Renal cortical epithelial cell (primary cell): ENCODE results near the gene WIPI1. TPM values are rescaled to one million over a fixed set of nuclear protein-coding genes. Genes with fewer than 3 reads are reported as not detected.
A peak's percentile ranks its signal among the peaks of the same experiment; 100 is the strongest.
"Not testable (repeated sequence)": the region's sequence is repeated elsewhere in the genome, so short reads cannot be mapped to it uniquely, and the experiment has no call there.

Experiments used
- DNase-seq: peaks from one replicate; pipeline ENCODE4 v3.0.0-alpha.2; 2011; ENCODE audit warnings: low read depth
- total RNA-seq: library from RNA; depleted of rRNA; stranded (reverse); fragments of >200 nt; gene quantifications from 2 replicates; pipeline ENCODE4 v1.2.3, GENCODE V29; 2014

WIPI1 gene, protein sequence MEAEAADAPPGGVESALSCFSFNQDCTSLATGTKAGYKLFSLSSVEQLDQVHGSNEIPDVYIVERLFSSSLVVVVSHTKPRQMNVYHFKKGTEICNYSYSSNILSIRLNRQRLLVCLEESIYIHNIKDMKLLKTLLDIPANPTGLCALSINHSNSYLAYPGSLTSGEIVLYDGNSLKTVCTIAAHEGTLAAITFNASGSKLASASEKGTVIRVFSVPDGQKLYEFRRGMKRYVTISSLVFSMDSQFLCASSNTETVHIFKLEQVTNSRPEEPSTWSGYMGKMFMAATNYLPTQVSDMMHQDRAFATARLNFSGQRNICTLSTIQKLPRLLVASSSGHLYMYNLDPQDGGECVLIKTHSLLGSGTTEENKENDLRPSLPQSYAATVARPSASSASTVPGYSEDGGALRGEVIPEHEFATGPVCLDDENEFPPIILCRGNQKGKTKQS
- total RNA-seq: 50.7 and 116 TPM in 2 replicates

DNA sequence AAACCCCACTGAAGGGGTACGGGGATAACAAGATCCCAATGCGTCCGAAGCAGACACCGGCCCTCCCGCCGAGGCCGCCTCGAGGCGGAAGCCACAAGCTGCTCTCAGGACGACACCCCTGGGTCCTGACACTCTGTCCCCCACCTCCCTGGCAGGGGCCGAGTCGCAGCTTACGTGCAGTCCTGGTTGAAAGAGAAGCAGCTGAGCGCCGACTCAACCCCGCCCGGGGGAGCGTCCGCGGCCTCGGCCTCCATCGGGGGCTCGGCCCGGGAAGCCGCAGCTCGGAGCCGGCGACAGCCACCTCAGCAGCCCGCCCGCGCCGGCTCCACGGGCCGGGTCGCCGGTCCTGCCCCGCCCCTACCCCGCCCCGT, at the start of gene WIPI1:
Gene WIPI1, minus strand, starts transcription at position 329 of the 371 bp plus-strand sequence. Its CDS starts 75 bp downstream, at position 254.
- no peak for DNase-seq

DNA sequence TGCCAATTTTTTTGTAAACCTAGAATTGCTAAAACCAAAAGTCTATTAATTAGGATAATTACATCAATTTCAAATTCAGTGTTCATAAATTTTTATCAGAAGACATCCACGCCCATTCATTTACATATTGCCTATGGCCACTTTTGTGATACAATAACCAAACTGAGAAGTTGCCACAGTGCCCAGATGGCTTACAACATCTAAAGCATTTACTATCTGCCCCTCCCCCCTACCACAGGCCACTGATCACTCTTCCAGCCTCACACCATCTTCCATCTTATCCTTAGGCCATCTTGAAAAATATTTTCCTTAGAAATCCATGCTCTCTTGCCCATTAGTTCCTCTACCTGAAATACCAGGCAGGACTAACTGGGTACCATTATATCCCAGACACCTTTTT, 48.7 kb upstream of the WIPI1 start:
- no peak for DNase-seq

DNA sequence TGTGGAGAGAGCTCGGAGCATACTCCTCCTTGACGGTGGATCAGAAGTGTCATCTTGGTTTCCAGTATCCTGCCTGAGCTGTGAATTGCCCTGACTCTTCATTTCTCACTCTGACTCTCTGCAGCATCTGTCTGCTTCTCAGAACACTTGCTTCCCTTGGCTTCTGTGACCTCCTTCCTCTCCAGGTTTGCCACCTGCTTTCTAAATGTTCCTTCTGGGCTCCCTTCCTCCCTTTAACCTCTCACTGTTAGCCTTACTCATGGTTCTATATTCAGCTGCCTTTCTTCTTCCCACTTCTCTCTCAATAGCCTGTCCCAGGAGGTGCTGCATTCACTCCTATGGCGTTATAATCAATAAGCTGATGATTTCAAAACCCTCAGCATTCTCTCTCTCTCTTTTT, 43.8 kb upstream of the WIPI1 start:
- no peak for DNase-seq

DNA sequence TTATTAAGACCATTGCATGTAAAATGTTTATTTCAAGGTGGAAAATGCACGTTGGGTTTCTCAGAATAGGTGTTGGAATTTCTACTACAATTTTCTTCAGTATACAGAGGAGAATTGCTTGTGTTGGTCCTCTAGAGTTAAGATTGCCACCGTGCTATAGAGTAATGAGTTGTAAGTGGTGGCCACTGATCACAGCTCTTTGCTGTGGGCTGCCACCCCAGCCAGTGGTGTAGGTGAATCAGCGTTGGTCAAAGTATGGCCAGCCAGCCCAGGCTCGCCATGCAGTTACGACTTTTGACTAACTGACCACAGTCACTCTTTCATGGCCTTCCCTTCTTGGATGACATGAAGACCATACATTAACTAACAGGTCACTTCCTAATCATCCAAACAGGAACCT, 42.3 kb upstream of the WIPI1 start:
- DNase-seq: no peak

DNA sequence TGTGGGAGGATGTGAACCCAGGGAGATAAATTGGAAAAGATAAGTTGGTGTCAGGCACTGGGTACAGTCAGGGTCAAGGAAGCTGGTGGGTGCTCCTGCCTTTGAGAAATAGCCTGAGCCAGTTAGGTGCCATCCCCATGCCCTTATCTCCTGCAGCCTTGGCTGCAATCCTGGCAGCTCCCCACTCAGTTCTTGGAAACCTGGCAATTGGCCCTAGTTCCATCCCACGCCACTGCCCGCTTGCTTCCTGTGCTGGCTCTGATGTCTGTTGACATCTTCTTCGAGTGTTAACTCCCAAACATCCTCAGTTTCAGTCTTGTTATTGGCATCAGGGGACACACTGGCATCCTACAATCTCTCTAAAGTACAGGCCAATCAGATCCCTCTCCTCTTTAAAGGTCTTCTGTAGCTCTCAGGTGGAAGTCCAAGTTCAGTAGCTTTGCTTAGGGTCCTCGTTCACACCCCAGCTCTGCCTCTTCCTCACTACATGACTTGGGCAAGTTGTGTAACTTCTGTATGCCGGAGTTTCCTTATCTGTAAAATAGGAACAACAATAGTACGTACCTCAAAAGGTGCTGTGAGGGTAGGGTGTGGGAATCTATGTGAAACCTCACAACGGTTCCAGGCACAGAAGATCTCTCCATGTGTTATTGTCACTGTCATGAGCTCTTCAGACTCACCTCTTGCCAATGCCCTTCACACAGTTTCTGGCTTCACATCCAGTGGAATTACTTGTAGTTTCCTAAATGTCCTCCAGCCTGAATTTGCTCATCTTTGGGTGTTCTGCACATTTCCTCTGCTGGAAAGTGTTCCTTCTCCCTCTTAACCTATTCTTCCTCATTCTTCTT, 41.4 kb upstream of the WIPI1 start:
- no peak for DNase-seq

DNA sequence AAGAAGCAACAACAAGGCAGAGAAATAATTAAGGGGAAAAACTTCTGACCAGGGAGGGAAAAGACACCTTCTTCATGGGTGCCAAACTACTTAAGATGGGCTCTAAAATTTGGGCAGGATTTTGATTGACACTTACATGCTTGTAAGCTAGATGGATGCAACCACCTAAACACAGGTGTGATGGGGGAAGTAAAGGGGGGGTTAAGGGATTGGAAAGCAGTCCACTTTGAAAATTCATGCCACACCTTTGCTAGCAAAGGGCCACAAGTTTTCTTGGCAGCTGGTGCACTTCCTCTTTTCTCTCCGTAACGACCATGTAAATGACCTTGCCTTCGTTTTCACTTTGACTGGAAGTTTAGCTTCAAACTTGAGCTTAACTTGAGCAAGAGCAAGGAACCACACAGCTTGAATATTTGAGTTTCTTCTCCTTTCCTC, 40.6 kb upstream of the WIPI1 start:
- DNase-seq: no peak

DNA sequence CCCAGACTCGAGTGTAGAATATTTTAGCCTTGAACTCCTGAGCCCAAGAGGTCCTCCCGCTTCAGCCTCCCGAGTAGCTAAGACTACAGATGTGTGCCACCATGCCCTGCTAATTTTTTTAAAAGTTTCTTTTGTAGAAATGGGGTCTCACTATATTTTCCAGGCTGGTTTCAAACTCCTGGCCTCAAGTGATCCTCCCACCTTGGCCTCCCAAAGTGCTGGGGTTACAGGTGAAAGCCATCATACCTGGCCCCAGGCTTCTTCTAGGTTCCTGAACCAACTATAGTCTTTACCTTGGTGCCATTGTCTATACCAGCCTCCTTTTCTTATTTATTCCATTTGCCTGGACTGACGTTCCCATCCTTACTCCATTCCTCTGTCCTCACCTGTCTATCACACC, 37.8 kb upstream of the WIPI1 start:
- no peak for DNase-seq

DNA sequence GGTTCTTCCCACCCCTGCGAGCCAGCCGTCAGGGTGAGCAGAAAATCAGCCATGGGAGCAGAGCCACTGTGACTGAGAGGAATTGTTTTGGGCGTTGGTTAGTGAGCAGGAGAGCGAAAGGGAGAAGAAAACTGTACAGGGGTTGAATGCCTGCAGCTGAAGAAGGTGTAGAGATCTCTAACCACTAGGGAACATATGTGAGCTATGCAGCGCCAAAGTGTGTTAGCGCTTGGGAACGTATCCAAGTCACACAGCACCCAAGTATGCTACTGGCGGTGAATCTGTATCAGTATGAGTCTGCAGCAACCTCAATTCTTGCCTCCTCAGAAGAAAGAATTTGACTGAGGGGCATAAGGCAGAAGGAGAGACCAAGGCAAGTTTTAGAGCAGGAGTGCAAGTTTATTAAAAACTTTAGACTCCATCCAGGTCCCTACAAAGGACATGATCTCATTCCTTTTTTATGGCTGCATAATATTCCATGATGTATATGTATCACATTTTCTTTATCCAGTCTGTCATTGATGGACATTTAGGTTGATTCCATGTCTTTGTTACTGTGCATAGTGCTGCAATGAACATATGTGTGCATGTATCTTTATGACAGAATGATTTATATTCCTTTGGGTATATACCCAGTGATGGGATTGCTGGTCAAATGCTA, 35.2 kb upstream of the WIPI1 start:
- not testable (repeated sequence) for DNase-seq

DNA sequence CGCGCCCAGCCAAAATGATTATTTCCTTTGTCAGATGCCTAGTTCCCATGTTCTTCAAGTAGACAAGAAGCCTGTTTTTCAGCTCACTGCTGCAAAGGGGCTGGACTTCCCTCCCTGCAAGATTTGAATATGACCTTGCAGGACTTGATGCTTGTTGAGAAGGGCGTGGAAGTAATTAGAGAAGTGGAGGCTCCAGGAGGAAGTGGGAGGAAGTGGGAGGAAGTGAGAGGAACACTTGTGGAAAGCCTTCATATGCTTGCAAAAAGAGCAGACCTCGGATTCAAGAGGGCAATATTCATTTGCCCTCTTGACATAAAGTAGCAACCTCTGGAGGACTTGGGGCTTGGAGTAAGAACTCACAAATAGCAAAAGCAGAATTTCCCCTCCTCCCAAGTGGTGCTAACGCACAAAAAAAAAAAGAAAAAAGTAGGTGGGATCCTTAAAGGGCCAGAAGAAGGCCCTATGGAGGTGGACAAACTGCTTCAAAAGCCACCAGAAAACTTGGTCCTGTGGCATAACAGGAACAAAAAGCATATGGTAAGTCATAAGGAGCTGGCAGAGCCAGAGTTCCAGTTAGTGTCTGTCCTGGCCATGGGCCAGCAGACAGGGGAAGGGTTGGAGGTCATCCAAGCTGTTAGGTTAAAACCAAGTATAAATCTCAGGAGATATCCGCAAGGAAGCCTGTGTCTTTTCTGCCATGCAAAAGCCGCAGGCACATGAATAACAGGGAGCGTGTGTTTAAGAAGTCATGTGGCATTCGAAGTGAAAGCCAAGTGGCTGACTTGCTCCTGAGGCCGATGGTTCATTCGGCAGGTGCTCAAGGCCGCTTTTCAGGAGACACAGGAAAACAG, 34.3 kb upstream of the WIPI1 start:
- DNase-seq: no peak

DNA sequence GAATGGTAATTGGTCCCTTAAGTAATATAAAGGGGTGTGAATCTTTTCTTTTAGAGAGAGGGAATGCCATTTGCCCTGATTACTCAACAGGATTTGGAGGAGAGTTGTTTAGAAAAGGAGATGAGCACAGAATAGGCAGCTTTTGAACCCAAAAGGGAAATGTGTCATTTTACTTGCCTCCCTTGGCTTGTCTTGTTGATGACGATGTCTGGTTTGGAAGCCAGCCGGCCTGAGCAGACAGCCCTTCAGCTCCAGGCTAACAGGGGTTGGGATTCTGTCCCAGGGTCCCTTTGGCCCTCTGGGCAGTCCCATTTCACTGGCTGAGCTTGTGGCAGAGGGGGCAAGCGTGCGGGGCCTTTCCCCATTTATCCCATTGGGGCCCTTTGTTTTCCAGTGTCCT, 32.6 kb upstream of the WIPI1 start:
- DNase-seq: no peak

DNA sequence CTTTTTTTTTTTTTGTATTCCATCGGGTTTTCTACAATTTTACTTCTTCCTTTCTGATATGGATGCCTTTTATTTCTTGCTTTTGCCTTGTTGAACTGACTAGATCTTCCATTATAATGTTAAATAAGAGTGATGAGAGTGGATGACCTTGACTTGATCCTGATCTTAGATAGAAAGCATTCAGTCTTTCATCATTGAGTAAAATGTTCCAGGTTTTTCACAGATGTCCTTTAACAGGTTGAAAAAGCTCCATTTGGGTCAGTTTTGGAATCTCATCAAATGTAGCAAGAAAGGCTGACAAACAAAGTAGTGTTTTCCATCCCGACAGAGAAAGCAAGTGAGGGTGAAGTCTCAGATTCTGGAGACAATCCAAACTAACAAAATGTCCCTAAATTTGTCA, 27.2 kb upstream of the WIPI1 start:
- no peak for DNase-seq

DNA sequence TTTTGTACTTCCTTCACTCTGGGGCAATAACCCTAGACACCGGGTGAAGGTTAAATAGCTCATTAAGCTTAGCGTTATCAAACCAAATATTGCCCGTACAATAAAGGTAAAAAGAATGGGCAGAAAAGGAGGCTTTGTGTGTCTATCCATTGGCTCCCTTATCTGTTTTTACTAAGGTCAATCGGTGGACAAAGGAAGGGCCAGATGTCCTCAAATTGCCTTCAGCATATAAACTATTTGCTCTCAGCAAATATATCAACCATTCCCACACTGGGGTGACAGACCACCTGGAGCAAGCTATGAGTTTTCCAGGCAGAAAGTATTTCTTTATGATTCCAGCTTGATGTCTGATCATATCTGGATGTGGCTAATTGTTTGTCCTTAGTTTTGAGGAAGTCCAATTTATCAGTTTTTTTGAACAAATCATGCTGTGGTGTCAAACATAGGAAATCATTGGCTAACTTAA, 25.3 kb upstream of the WIPI1 start:
- DNase-seq: no peak

DNA sequence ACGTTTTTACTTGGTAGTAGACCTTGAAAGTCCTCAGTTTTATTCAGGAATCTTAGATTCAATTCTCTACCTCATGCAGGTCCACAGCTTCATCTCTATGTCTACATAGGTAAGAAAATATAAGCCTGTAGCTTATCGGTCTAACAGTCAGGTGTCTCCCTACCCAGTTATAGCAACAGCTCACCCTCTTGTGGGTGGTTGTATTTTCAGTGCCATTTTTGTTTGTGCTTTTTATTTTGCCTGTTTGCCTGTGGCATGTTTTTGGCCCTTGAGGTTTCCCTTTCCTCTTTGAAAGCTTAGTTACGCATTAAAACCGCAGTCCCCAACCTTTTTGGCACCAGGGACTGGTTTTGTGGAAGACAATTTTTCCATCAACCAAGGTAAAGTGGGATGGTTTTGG, 23.6 kb upstream of the WIPI1 start:
- DNase-seq: no peak

DNA sequence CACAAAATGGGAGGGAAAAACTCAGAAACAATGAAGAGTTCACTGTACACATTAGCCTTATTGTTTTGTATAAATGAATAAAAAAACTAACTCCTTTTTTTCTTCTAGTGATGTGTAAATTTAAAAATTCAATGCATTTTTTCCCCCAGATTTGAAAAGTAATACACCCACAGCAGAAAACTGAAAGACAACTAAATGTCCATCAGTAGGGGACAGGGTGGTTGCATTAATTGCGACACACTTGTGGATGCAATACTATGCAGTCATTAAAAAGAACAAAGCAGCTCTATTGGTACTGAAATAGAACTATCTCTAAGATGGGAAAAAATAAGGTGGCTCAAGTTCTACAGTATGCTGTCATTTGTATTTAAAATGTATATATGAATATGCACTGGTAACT, 13.7 kb upstream of the WIPI1 start:
- DNase-seq: no peak

DNA sequence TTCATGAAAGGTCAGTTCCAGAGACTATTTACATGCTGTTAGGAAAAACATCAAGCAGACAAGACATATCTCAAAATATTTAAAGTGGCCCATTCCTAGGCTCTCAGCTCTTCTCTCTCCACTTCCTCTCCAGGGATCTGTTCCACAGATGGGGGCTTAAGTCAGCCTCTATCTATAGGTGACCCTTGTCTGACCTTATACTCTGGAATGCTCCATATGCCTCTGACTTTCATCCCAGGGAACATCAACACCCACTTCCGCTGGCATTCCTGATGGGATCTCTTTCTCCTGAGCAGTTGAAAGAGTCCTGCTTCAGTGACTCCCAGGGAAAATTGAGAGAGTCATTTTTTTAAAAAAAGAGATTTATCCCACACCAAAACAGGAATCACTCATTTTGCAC, 11.5 kb upstream of the WIPI1 start:
- no peak for DNase-seq

DNA sequence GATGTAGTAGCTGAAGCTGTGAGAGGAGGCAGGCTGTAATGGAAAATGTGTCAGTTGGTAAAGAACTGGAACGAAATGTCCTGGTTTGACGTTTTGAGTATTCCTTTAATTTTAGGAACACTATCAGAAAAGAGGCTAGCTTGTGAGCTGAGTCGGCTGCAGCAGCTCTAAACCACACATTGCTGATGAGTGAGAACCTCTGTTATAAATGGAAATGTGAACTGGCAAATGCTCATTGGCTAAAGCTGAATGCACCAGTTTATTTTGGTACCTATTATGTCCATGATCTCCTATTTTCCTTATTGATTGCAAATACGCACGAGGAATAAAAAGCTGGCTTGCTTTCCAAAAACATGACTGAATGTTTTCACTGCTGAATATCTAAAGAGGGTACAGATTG, 11.0 kb upstream of the WIPI1 start:
- no peak for DNase-seq

DNA sequence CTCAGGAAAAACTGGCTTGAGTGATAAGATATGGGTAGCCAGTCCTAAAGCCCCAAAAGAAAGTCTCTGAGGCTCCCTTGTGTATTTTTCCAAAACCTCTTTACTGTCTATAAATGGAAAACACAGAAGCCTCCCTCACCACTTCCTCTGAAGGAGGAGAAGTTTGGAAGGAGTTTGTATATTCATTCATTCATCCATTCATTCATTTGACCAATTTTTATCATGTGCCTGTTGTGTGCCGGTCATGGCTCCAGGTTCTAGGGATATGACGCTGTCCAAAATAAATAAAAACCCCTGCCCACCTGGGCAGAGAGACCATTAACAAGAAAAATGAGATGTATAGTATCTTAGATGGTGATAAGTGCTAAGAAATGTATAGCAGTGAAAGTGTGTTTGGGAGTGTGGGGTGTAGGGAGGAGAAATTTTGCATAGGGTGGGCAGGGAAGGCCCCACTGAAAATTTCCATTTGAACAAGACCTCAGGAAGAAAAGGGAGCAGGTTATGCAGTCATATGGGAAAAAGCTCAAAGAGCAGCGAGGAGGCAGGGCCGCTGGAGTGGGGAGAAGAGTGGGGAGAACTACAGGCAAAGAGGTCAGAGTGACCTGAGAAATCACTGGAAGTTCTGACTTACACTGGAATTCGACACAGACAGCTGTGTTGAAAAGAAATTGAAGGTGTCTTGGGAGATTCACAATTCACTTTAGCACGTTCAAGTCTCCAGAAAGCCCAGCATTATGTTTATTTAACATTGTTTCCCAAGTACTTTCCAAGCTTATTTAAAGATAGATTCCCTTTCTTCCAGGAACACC, 6.1 kb upstream of the WIPI1 start:
- no peak for DNase-seq

DNA sequence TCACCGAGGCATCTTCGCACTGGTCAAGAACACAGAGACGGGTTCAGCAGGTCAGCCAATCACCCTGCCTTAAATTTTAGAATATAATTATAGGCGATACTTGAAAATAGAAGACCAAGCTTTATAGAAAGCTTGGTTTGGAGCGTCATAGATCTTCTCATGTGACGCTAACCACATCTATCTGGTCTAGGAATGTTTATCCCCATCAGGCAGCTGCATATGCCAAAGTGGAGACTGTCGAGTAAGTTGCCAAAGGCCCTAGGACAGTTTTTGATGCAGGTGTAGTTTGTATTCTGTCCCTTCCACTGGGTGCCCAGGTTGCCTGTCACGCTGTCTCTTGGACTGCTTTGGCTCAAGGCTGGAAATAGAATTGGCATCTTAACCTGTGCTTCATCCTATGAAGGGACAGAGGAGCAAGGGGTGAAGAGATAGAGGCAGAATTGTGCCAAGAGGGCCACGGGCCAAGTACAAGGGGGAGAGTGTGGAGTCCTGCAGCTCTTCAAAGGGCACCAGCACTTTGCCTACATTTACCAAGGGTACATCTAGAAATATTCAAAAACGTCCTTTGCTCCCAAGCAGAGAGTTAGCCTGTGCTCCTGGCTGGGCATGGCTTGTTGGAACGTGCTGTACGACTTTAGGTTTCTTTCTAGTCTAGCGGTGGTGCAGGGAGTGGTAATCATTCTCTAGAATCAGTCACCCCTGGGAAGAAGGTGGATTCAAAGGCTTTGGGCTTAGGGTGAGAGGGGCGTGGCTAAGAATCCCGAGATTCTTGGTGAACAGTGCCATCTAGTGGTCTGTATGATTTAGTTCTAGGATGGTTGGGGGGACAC, 5.3 kb upstream of the WIPI1 start:
- DNase-seq: peak; percentile 94

DNA sequence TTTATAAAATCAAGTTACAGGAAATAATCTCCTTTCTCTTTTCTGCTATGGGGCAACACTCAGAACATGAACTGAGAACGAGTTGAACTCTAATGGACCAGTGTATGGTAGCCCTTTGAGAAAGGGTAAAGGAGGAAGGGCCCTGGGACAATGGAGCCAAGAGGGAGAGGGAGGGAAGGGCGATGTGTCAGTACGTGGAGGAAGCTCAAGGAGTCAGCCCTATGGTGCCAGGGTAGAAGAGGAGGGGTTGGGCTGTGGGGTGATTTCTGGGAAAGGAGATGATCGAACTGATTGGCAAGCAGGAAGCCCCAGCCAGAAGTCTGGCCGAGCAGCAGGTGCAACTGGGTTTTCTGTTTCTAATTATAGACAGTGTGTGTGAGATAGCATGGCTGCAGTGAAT, 4.3 kb upstream of the WIPI1 start:
- DNase-seq: no peak

DNA sequence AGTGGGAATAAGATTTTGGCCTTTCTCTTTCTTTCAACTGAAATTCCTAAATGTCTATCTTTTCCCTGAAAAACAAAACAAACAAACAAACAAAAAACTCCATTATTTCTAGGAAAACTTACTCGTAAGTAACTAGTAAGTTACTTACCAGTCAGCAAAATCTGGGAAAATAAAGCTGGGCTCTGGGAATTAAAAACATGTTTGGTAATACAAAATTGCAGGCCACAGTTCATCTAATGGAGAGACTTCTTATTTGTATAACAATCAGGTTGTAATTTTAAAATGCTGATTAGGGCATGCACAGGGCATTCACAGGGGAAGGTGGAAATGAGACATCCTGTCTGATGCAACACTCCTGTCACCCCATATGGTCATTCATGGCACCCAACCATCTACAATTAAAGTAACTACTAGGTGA, 3.8 kb upstream of the WIPI1 start:
- DNase-seq: no peak
